HEK293 (cell line): ENCODE measurements around the gene PHF21A.

Experiments used
- KLF10 ChIP-seq: fragments of 450-650 bp; IDR thresholded peaks from 2 replicates; pipeline ENCODE4 v1.5.1; 2018; ENCODE audit warnings: missing biosample characterization, mild to moderate bottlenecking, missing genetic modification characterization
- PRDM1 ChIP-seq: fragments of 450-650 bp; formaldehyde crosslinking; IDR thresholded peaks from 2 replicates; pipeline ENCODE4; 2016; ENCODE audit warnings: missing biosample characterization, missing genetic modification characterization
- ZFP69B ChIP-seq: fragments of 450-650 bp; formaldehyde crosslinking; IDR thresholded peaks from 2 replicates; pipeline ENCODE4 v1.5.1; 2016; ENCODE audit warnings: missing biosample characterization, missing genetic modification characterization
- ZNF280D ChIP-seq: fragments of 450-650 bp; formaldehyde crosslinking; IDR thresholded peaks from 2 replicates; pipeline ENCODE4 v1.5.1; 2016; ENCODE audit warnings: missing biosample characterization, missing genetic modification characterization
- ZNF660 ChIP-seq: fragments of 450-650 bp; IDR thresholded peaks from 2 replicates; pipeline ENCODE4 v1.5.1; 2018; ENCODE audit warnings: missing biosample characterization, mild to moderate bottlenecking, missing genetic modification characterization

- TF ChIP-seq ZNF660 = no peak
- no peak for TF ChIP-seq ZFP69B
- TF ChIP-seq PRDM1 (tag by site-specific recombination) = no peak
- no peak for TF ChIP-seq KLF10
- no peak for TF ChIP-seq ZNF280D (tag by site-specific recombination)
Observed at GRCh38 chr11:45921561-45922424, 199.5 kb downstream of the PHF21A start.
